ENCODE measurements around the gene ZNF804A.
"Not testable (repeated sequence)": the region's sequence is repeated elsewhere in the genome, so short reads cannot be mapped to it uniquely, and the experiment has no call there.

The ZNF804A gene

DNA sequence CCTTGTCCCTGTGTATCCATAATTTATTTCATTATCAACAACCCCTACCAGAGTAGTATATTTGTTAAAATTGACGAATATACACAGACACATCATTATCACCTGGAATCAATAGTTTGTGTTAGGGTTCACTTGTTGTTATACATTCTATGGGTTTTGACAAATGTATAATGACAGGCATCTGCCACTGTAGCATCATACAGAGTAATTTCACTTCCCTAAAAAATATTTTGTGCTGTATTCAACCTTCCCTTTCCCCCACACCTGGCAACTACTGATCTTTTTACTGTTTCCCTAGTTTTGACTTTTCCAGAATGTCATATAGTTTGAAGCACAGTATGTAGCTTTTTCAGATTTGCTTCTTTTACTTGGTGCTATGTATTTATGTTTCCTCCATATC, 132.0 kb downstream of the ZNF804A start:
- DNase-seq (ENCODE audit: extremely low read depth, low read depth) = no peak
- TF ChIP-seq, protein P1, sequence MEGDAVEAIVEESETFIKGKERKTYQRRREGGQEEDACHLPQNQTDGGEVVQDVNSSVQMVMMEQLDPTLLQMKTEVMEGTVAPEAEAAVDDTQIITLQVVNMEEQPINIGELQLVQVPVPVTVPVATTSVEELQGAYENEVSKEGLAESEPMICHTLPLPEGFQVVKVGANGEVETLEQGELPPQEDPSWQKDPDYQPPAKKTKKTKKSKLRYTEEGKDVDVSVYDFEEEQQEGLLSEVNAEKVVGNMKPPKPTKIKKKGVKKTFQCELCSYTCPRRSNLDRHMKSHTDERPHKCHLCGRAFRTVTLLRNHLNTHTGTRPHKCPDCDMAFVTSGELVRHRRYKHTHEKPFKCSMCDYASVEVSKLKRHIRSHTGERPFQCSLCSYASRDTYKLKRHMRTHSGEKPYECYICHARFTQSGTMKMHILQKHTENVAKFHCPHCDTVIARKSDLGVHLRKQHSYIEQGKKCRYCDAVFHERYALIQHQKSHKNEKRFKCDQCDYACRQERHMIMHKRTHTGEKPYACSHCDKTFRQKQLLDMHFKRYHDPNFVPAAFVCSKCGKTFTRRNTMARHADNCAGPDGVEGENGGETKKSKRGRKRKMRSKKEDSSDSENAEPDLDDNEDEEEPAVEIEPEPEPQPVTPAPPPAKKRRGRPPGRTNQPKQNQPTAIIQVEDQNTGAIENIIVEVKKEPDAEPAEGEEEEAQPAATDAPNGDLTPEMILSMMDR (IDR thresholded peaks at IDR 0.05; ENCODE audit: low read depth, low read length) = no peak

DNA sequence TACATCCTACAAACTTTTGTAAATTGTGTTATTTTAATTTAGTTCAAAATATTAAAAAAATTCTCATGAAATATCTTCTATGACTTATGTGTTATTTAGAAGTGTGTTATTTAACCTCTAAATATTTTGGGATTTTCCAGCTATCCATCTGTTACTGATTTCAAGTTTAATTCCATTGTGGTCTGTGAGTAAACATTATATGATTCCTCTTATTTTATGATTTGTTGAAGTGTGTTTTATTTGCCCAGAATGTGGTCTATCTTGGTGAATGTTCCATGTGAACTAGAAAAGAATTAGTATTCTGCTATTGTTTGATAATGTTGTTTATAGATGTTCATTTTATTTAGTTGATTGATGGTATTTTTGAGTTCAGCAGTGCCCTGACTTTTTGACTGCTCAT, 136.0 kb downstream of the ZNF804A start:
- peak; percentile 7 for DNase-seq (ENCODE audit: extremely low read depth, low read depth)
- TF ChIP-seq, protein P1 (IDR thresholded peaks at IDR 0.05; ENCODE audit: low read depth, low read length) = no peak

DNA sequence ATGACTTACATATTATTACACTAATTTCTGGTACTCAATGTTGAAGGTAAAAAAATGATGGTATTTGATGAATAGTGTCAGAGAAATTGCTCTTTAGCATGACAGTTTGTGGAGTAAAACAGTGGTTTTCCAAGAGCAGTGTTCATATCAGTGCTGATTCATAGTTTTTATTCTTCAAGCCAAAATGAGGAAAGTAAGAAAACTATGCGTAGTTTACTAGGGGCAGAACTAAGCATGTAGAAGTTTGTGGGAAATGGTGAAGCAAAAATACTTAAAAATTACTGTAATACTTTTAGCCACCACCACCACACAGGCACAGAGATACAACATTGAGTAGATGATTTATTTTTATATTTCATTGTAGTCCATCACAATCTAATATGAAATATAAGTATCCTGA, 137.3 kb downstream of the ZNF804A start:
- TF ChIP-seq, protein P1 (IDR thresholded peaks at IDR 0.05; ENCODE audit: low read depth, low read length) = no peak
- no peak for DNase-seq (ENCODE audit: extremely low read depth, low read depth)

DNA sequence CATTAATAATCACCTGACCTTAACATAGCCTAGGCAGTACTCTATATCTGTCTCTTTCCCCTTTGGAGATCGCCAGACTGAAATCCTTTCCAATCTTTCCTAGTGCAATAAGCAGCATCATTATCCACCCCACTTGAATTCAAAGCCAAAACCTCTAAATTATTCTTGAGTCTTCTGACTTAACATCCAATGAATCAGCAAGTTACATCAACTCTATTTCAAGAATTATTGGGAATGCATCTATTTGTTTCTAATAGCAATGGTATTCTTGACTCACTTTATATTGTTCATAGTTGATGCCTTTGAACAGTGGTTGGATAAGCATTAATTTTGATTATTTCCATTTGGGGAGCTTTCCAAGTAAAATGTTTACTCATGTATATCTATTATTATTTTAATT, 144.8 kb downstream of the ZNF804A start:
- DNase-seq (ENCODE audit: extremely low read depth, low read depth) = no peak
- TF ChIP-seq, protein P1 (IDR thresholded peaks at IDR 0.05; ENCODE audit: low read depth, low read length) = no peak

GRCh38 chr2:184756161-184756560, 157.8 kb downstream of the ZNF804A start:
- DNase-seq (ENCODE audit: extremely low read depth, low read depth) = no peak
- TF ChIP-seq, protein P1 (IDR thresholded peaks at IDR 0.05; ENCODE audit: low read depth, low read length) = no peak

DNA sequence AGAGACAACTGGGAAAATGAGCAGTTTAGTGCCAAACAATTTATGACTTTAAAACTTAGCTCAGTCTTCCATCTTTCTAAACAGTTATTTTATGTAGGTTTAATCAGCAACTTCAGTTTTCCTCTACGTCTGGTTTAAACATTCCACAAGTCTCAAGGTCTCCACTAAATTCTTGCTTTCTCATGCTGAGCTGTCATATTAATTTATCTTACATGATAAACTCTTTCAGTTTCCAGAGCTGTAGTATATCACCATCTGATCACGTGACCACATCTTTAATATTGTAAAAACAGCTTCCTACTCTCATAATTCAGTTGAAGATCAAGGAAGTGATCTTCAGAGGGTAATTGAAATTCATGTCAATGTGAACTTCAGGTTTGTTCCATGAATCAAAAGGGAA, 158.6 kb downstream of the ZNF804A start:
- TF ChIP-seq, protein P1 (IDR thresholded peaks at IDR 0.05; ENCODE audit: low read depth, low read length) = no peak

GRCh38 chr2:184759557-184760255, 161.4 kb downstream of the ZNF804A start:
- not testable (repeated sequence) for DNase-seq (ENCODE audit: extremely low read depth, low read depth)

More for the DNA sequence above, 158.6 kb downstream of the ZNF804A start:
- DNase-seq (ENCODE audit: extremely low read depth, low read depth) = no peak

- no peak for DNase-seq (ENCODE audit: extremely low read depth, low read depth)
Observed at GRCh38 chr2:184760931-184761330, 162.6 kb downstream of the ZNF804A start.

More at GRCh38 chr2:184760931-184761330, 162.6 kb downstream of the ZNF804A start:
- TF ChIP-seq, protein P1 (IDR thresholded peaks at IDR 0.05; ENCODE audit: low read depth, low read length) = no peak
